ENCODE results near the gene EPO.

- TF ChIP-seq CTCF (IDR thresholded peaks at IDR 0.05): no peak
- no peak for TF ChIP-seq EZH2 (IDR thresholded peaks at IDR 0.05)
These were observed 40.9 kb upstream of the EPO start for GRCh38 chr7:100679129-100679926.

Data from neural progenitor cell (in vitro differentiated cells).